H1 (cell line): ENCODE measurements around the gene CRACDL. TPM values are rescaled to one million over a fixed set of nuclear protein-coding genes. Genes with fewer than 3 reads are reported as not detected.

Experiments
- CTCF ChIA-PET: fragments of 300-600 bp; sonication (Branson Sonifier 250); formaldehyde crosslinking; loops from one replicate; lab custom pipeline; 2021; ENCODE audit not compliant: partially characterized antibody; lab: Charles Lee
- POLR2A ChIA-PET: fragments of 300-600 bp; sonication (Branson Sonifier 250); formaldehyde crosslinking; loops from one replicate; lab custom pipeline; 2021; ENCODE audit warnings: inconsistent platforms; ENCODE audit not compliant: partially characterized antibody; lab: Charles Lee
- DNase-seq, 2 experiments: peaks; one replicate each; pipeline versions ENCODE4 v3.0.0 to v3.0.0-alpha.2; 2010 to 2022; ENCODE audit warnings: low spot score in 2 of 2, low read depth in 1 of 2, mixed read lengths in 1 of 2
- FAIRE-seq: peaks from 2 replicates; lab custom pipeline; 2011; peaks lifted over from hg19 to GRCh38; lab: Jason Lieb, UNC
- H2AFZ ChIP-seq: 2 replicates; pipeline ENCODE4 v1.8.1; 2012; ENCODE audit warnings: low read length, inconsistent platforms
- H2AK5ac ChIP-seq: 2 replicates; pipeline ENCODE4 v1.6.1; 2013; ENCODE audit warnings: low read depth, low read length
- H2BK120ac ChIP-seq: replicated peaks from 2 replicates; pipeline ENCODE3; 2013; ENCODE audit warnings: low read depth, low read length, inconsistent platforms
- H2BK12ac ChIP-seq: 2 replicates; pipeline ENCODE4 v1.6.1; 2013; ENCODE audit warnings: low read depth, low read length
- H2BK15ac ChIP-seq: 2 replicates; pipeline ENCODE4 v1.6.1; 2013; ENCODE audit warnings: low read length
- H2BK20ac ChIP-seq: 2 replicates; pipeline ENCODE4 v1.6.1; 2013; ENCODE audit warnings: low read length
- H2BK5ac ChIP-seq: 2 replicates; pipeline ENCODE4 v1.6.1; 2013; ENCODE audit warnings: low read depth, low read length
- H3K14ac ChIP-seq: 2 replicates; pipeline ENCODE4 v1.6.1; 2013; ENCODE audit warnings: inconsistent platforms; ENCODE audit not compliant: insufficient read length
- H3K18ac ChIP-seq: 2 replicates; pipeline ENCODE4 v1.6.1; 2013; ENCODE audit warnings: low read length; ENCODE audit errors: extremely low read depth
- H3K23ac ChIP-seq: 2 replicates; pipeline ENCODE4 v1.6.1; 2013; ENCODE audit warnings: inconsistent platforms; ENCODE audit not compliant: insufficient read length
- H3K23me2 ChIP-seq: 2 replicates; pipeline ENCODE4 v1.6.1; 2013; ENCODE audit warnings: low read depth, low read length
- H3K27ac ChIP-seq: 2 replicates; pipeline ENCODE4 v1.6.1; 2011; ENCODE audit warnings: low read depth, low read length, inconsistent platforms
- H3K27me3 ChIP-seq, 4 experiments: replicated peaks in 1 of 4; 1 replicate in 1 of 4; 2 replicates in 3 of 4; pipeline versions ENCODE4 v1.6.1 to v1.8.1; 2011 to 2013; ENCODE audit warnings: low read length in 3 of 4, mild to moderate bottlenecking in 3 of 4, inconsistent platforms in 2 of 4, mixed read lengths in 2 of 4, moderate library complexity in 1 of 4; ENCODE audit not compliant: control insufficient read depth in 3 of 4, insufficient read depth in 3 of 4; ENCODE audit errors: extremely low read depth in 1 of 4
- H3K36me3 ChIP-seq, 4 experiments: 2 replicates each; pipeline versions ENCODE4 v1.6.1 to v1.8.1; 2011 to 2013; ENCODE audit warnings: mild to moderate bottlenecking in 4 of 4, low read length in 3 of 4, moderate library complexity in 2 of 4, control low read depth in 1 of 4, inconsistent platforms in 1 of 4; ENCODE audit not compliant: insufficient read depth in 4 of 4, control insufficient read depth in 2 of 4
- H3K4ac ChIP-seq: replicated peaks from 2 replicates; pipeline ENCODE3; 2013; ENCODE audit warnings: low read length, low read depth, mixed read lengths, inconsistent platforms; ENCODE audit not compliant: insufficient read length
- H3K4me1 ChIP-seq, 4 experiments: replicated peaks in 1 of 4; 1 replicate in 1 of 4; 2 replicates in 3 of 4; pipeline versions ENCODE4 v1.6.1 to v1.8.1; 2011 to 2013; ENCODE audit warnings: low read length in 3 of 4, inconsistent platforms in 2 of 4, mixed read lengths in 1 of 4; ENCODE audit not compliant: insufficient read depth in 4 of 4, control insufficient read depth in 3 of 4
- H3K4me2 ChIP-seq, 2 experiments: 2 replicates each; pipeline versions ENCODE4 v1.6.1 to v1.8.1; 2011 to 2013; ENCODE audit warnings: low read depth in 2 of 2, low read length in 2 of 2, control low read depth in 1 of 2, inconsistent platforms in 1 of 2, mild to moderate bottlenecking in 1 of 2; ENCODE audit not compliant: insufficient read depth in 1 of 2
- H3K4me3 ChIP-seq, 4 experiments: fragments of 200-600, 300-600 bp in 1 of 4; sonication (generic), shearing (Covaris generic), sonication (Bioruptor Twin) in 1 of 4; 2 replicates each; pipeline versions ENCODE4 v1.5.1 to v1.8.1; 2011 to 2016; ENCODE audit warnings: low read length in 4 of 4, low read depth in 3 of 4, control low read depth in 2 of 4, inconsistent platforms in 2 of 4, mild to moderate bottlenecking in 2 of 4, mixed read lengths in 1 of 4, moderate library complexity in 1 of 4; ENCODE audit not compliant: insufficient read depth in 2 of 4; ENCODE audit errors: extremely low read depth in 1 of 4
- H3K56ac ChIP-seq: replicated peaks from 2 replicates; pipeline ENCODE3; 2013; ENCODE audit warnings: low read depth, mild to moderate bottlenecking, mixed read lengths, low read length, inconsistent platforms; ENCODE audit not compliant: insufficient read length
- H3K79me1 ChIP-seq: 2 replicates; pipeline ENCODE4 v1.6.1; 2013; ENCODE audit warnings: low read depth, low read length, control low read depth
- H3K79me2 ChIP-seq, 2 experiments: 2 replicates each; pipeline versions ENCODE4 v1.6.1 to v1.8.1; 2012 to 2013; ENCODE audit warnings: low read length in 2 of 2, mild to moderate bottlenecking in 2 of 2, inconsistent platforms in 1 of 2; ENCODE audit not compliant: insufficient read depth in 2 of 2, control insufficient read depth in 1 of 2
- H3K9ac ChIP-seq, 4 experiments: replicated peaks in 1 of 4; 1 replicate in 1 of 4; 2 replicates in 3 of 4; pipeline versions ENCODE4 v1.6.1 to v1.8.1; 2011 to 2013; ENCODE audit warnings: low read depth in 3 of 4, low read length in 3 of 4, control low read depth in 2 of 4, mild to moderate bottlenecking in 2 of 4, moderate library complexity in 2 of 4, inconsistent platforms in 1 of 4; ENCODE audit errors: extremely low read depth in 1 of 4
- H3K9me3 ChIP-seq, 2 experiments: 2 replicates each; pipeline versions ENCODE4 v1.6.1 to v1.8.1; 2012 to 2013; ENCODE audit warnings: mild to moderate bottlenecking in 2 of 2, moderate library complexity in 2 of 2, control low read depth in 1 of 2, inconsistent platforms in 1 of 2, low read depth in 1 of 2, low read length in 1 of 2, mixed read lengths in 1 of 2; ENCODE audit not compliant: insufficient read depth in 2 of 2
- H4K20me1 ChIP-seq, 2 experiments: replicated peaks in 1 of 2; 2 replicates each; pipeline versions ENCODE3 to v1.8.1; 2011 to 2013; ENCODE audit warnings: inconsistent platforms in 2 of 2, low read length in 2 of 2, mild to moderate bottlenecking in 1 of 2; ENCODE audit not compliant: insufficient read depth in 2 of 2, control insufficient read depth in 1 of 2
- H4K5ac ChIP-seq: 2 replicates; pipeline ENCODE4 v1.6.1; 2013; ENCODE audit warnings: low read length, low read depth, mixed read lengths, inconsistent platforms; ENCODE audit not compliant: insufficient read length
- H4K8ac ChIP-seq: 2 replicates; pipeline ENCODE4 v1.8.0; 2013; ENCODE audit warnings: mild to moderate bottlenecking, moderate library complexity, low read length, inconsistent platforms; ENCODE audit not compliant: insufficient read depth; ENCODE audit errors: extremely low read depth
- H4K91ac ChIP-seq: replicated peaks from 2 replicates; pipeline ENCODE3; 2013; ENCODE audit warnings: low read length, mixed read lengths, inconsistent platforms; ENCODE audit not compliant: insufficient read length
- CBX5 ChIP-seq: fragments of 300-800, 300-1000 bp; sonication (generic); IDR thresholded peaks from 2 replicates; pipeline ENCODE4 v1.7.1; 2016; ENCODE audit warnings: antibody characterized with exemption, low read length, low read depth
- HDAC6 ChIP-seq: IDR thresholded peaks from one replicate; pipeline ENCODE4 v1.7.1; 2012; ENCODE audit warnings: low read depth, mild to moderate bottlenecking, inconsistent platforms, low read length, moderate library complexity
- PHF8 ChIP-seq: fragments of 200-600 bp; sonication (generic); conservative IDR thresholded peaks from 2 replicates; pipeline ENCODE4 v1.7.1; 2012; ENCODE audit warnings: low read depth, mild to moderate bottlenecking, inconsistent platforms, low read length, moderate library complexity
- WGBS, 2 experiments: shearing (Covaris generic) in 1 of 2; methylation state at CpG; one replicate each; pipeline versions ENCODE4 v1.1.6 to v1.1.7; 2013 to 2015; ENCODE audit warnings: low lambda C conversion rate in 2 of 2, mixed read lengths in 2 of 2, inconsistent platforms in 1 of 2, low coverage in 1 of 2, missing lambda C conversion rate in 1 of 2; ENCODE audit not compliant: insufficient replicate concordance in 2 of 2, insufficient coverage in 1 of 2, insufficient read length in 1 of 2; ENCODE audit errors: extremely low coverage in 1 of 2, missing lambda C conversion rate in 1 of 2; 5-methylcytosine and 5-hydroxymethylcytosine counted together
- polyA plus RNA-seq, 7 experiments: library from polyadenylated mRNA; depleted of rRNA in 3 of 7; stranded (reverse) in 5 of 7; unstranded in 2 of 7; fragments of >200 nt in 5 of 7; fragments of 200-250 nt in 2 of 7; gene quantifications; 1 replicate in 5 of 7; 2 replicates in 1 of 7; 4 replicates in 1 of 7; pipeline versions ENCODE4 v1.2.1 to v1.2.3, GENCODE V29; 2011 to 2013; ENCODE audit warnings: missing spikeins in 2 of 7, mixed read lengths in 2 of 7
- total RNA-seq: library from RNA; stranded (reverse); fragmentation: NEBNext Ultra II Directional; extraction: Animal tissue kit (Norgen Biotek cat#: 25700); gene quantifications from 2 replicates; pipeline ENCODE4 v1.2.1, GENCODE V29; 2021

Gene CRACDL
- total and polyA plus RNA-seq, 2 of the 8 experiments (the other 6 are each of a cell fraction or from before 2014, with no cell fraction given), result 0.07 to 0.38 TPM

DNA sequence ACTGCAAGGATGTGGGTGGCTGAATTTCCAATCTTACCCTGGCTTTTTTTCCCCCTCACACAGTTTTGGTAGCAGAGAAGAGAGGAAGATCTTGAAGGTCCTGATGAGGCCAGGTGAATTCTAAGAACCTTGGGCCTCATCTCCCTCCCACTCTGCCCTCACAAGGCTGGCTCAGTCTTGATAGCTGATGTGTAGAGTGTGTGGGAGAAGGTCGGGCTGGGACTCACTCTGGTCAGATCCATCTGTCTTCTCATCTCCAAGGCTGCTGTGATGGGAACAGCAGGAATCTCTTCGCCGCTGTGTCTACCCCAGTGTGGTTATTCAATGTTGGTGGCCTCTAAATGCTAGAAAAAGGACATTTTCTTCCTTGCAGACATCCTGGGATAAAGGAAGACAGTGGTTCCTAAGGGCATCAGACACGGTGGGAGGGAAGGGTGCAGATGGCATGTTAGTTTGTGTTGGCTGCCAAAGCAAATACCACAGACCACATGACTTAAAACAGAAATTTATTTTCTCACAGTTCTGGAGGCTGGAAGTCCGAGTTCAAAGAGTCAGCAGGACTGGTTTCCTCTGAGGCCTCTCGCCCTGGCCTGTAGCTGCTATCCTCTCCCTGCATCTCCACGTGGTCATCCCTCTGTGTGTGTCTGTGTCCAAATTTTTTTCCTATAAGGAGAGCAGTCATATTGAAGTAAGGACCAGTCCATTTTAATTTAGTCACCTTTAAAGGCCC is 167.5 kb downstream of the CRACDL start:
- DNase-seq, result no peak
- ChIA-PET CTCF (interaction anchor here (1.9 kb wide), 1 partner anchor 21 kb away, joined by 5 read pairs; no protein-coding TSS in a partner anchor), POLR2A (no interaction called here)
- no peak overlapping the region for H2BK15ac ChIP-seq
- H3K4me1 ChIP-seq, result peaks cover 0 to 4% (median 1%) of the 10 kb centered on the region in 4 experiments; a peak in 4 of 7 replicates
- H3K9ac ChIP-seq, result no peak overlapping the region
- H3K56ac ChIP-seq, result no peak overlapping the region
- H4K20me1 ChIP-seq, result no peaks in the 10 kb centered on the region
- H2BK12ac ChIP-seq, result no peak overlapping the region
- H2BK5ac ChIP-seq, result no peak overlapping the region
- no peaks in the 10 kb centered on the region for H3K79me1 ChIP-seq
- H3K27me3 ChIP-seq, result no peaks in the 10 kb centered on the region
- no peaks in the 10 kb centered on the region for H3K36me3 ChIP-seq
- H3K4ac ChIP-seq, result no peak overlapping the region
- no peak overlapping the region for H3K27ac ChIP-seq
- H3K14ac ChIP-seq, result no peak overlapping the region
- WGBS, 2 experiments, result 90% methylated on average over 7 of the region's 7 CpGs; no CpG with 5 or more reads in 1 of the 2 experiments
- H2BK120ac ChIP-seq, result no peak overlapping the region
- H2AFZ ChIP-seq, result 0 out of 2 replicates have a peak overlapping the region, but pooled peaks have one; percentile 5
- no peaks in the 10 kb centered on the region for H3K79me2 ChIP-seq
- H3K23ac ChIP-seq, result no peak overlapping the region
- no peak overlapping the region for H4K8ac ChIP-seq
- no peak overlapping the region for H2BK20ac ChIP-seq
- no peaks in the 10 kb centered on the region for H3K23me2 ChIP-seq
- no peaks in the 10 kb centered on the region for H3K9me3 ChIP-seq
- no peak overlapping the region for H3K18ac ChIP-seq
- H2AK5ac ChIP-seq, result no peak overlapping the region
- H3K4me3 ChIP-seq, result no peak overlapping the region
- H3K4me2 ChIP-seq, result no peak overlapping the region
- H4K91ac ChIP-seq, result no peak overlapping the region
- no peak for FAIRE-seq
- H4K5ac ChIP-seq, result no peak overlapping the region
- TF ChIP-seq CBX5, result no peak
- TF ChIP-seq PHF8, result no peak
- TF ChIP-seq HDAC6, result no peak
